Stimulated activated CD4-positive, alpha-beta T cell treated with anti-CD3 and anti-CD28 coated beads, Interleukin-12 subunit alpha, Interleukin-12 subunit beta, amount 100 ng/mL, for 4 hours (primary cell): ENCODE results near the gene IFT27.
A peak's percentile ranks its signal among the peaks of the same experiment; 100 is the strongest.

ENCODE experiments used
- DNase-seq: peaks from one replicate; pipeline ENCODE4 v3.0.0-alpha.2; 2020

The IFT27 gene

GRCh38 chr22:36775964-36776669 lies at the start of gene IFT27:
IFT27 (minus strand) TSS chr22:36776119; CDS start chr22:36775707, 412 bp downstream.
- peak; percentile 90 for DNase-seq

GRCh38 chr22:36824655-36825054 lies 48.7 kb upstream of the IFT27 start:
- DNase-seq = no peak

GRCh38 chr22:36823186-36823839 lies 47.4 kb upstream of the IFT27 start:
- no peak for DNase-seq

- no peak for DNase-seq
Observed at GRCh38 chr22:36822581-36822980, 46.7 kb upstream of the IFT27 start.

GRCh38 chr22:36819112-36819511 lies 43.2 kb upstream of the IFT27 start:
- no peak for DNase-seq

- no peak for DNase-seq
Observed at GRCh38 chr22:36818010-36818642, 42.2 kb upstream of the IFT27 start.

GRCh38 chr22:36817525-36817848 lies 41.6 kb upstream of the IFT27 start:
- DNase-seq = no peak

GRCh38 chr22:36816636-36817524 lies 41.0 kb upstream of the IFT27 start, which contains the start of gene PVALB:
PVALB (minus strand) TSS chr22:36817035; CDS start chr22:36817005, 30 bp downstream.
- DNase-seq = no peak

GRCh38 chr22:36816339-36816635 lies 40.4 kb upstream of the IFT27 start:
- no peak for DNase-seq

- DNase-seq = no peak
Observed at GRCh38 chr22:36815558-36816338, 39.8 kb upstream of the IFT27 start.

GRCh38 chr22:36814801-36815200 lies 38.9 kb upstream of the IFT27 start:
- DNase-seq = no peak

GRCh38 chr22:36811094-36811800 lies 35.3 kb upstream of the IFT27 start:
- DNase-seq = no peak

- DNase-seq = no peak
Observed at GRCh38 chr22:36809351-36809750, 33.4 kb upstream of the IFT27 start.

- DNase-seq = no peak
Observed at GRCh38 chr22:36808721-36809344, 32.9 kb upstream of the IFT27 start.

GRCh38 chr22:36807627-36808026 lies 31.7 kb upstream of the IFT27 start:
- no peak for DNase-seq

- DNase-seq = no peak
Observed at GRCh38 chr22:36806835-36807234, 30.9 kb upstream of the IFT27 start.

GRCh38 chr22:36803358-36803757 lies 27.4 kb upstream of the IFT27 start:
- no peak for DNase-seq

- no peak for DNase-seq
Observed at GRCh38 chr22:36798674-36799066, 22.8 kb upstream of the IFT27 start.

GRCh38 chr22:36797911-36798673 lies 22.2 kb upstream of the IFT27 start:
- no peak for DNase-seq

GRCh38 chr22:36797374-36797773 lies 21.5 kb upstream of the IFT27 start:
- no peak for DNase-seq
